Measurements from ENCODE around the gene COL4A2.

- TF ChIP-seq CTCF (IDR thresholded peaks at IDR 0.05) (no peak), EP300 (IDR thresholded peaks at IDR 0.05; ENCODE audit: low read depth) (no peak)
These were observed 47.1 kb downstream of the COL4A2 start for GRCh38 chr13:110354123-110354627.

Measured in transverse colon (tissue), 3 donors.